ENCODE results near the gene CCNF. TPM values are rescaled to one million over a fixed set of nuclear protein-coding genes. Genes with fewer than 3 reads are reported as not detected.

CCNF gene
- total and polyA plus RNA-seq, 10 of the 15 experiments (the other 5 are each of a cell fraction or from before 2014, with no cell fraction given): 4.0 to 63.2 (median 27.5) TPM

DNA sequence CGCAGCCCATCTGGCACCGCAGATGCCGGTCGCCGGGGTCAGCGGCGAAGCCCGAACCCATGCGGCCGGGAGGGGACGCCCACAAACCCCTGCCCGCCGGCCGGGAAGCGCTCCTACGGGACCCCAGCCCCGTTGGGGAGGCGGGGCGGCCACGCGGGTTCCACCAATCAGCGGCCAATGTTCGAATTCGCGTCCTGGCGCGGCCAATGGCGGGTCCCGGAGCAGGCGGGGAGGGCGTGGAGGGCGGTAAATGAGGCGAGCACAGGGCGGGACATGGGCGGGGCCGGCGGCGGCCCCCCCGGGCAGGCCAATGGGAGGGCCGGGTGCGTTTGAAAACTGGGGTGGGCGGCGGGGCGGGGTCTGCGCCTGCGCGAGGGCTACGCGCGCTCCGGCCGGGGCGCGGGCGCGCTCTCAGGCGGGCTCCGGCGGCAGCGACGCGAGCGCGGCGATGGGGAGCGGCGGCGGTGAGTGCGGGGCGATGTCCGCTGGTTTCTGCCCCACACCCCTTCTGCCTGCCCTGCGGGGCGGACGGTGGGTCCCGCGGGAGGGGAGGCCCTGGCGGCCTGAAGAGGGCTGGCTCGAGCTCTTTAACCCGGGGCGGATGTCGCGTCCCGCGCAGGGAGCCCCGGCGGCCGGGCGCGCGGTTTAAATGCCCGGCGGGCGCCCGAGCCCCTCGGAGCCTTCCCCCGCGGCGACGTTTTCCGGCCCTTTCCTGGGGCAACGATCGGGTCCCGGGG is at the start of gene CCNF (continued):
- TF ChIP-seq, protein P1, sequence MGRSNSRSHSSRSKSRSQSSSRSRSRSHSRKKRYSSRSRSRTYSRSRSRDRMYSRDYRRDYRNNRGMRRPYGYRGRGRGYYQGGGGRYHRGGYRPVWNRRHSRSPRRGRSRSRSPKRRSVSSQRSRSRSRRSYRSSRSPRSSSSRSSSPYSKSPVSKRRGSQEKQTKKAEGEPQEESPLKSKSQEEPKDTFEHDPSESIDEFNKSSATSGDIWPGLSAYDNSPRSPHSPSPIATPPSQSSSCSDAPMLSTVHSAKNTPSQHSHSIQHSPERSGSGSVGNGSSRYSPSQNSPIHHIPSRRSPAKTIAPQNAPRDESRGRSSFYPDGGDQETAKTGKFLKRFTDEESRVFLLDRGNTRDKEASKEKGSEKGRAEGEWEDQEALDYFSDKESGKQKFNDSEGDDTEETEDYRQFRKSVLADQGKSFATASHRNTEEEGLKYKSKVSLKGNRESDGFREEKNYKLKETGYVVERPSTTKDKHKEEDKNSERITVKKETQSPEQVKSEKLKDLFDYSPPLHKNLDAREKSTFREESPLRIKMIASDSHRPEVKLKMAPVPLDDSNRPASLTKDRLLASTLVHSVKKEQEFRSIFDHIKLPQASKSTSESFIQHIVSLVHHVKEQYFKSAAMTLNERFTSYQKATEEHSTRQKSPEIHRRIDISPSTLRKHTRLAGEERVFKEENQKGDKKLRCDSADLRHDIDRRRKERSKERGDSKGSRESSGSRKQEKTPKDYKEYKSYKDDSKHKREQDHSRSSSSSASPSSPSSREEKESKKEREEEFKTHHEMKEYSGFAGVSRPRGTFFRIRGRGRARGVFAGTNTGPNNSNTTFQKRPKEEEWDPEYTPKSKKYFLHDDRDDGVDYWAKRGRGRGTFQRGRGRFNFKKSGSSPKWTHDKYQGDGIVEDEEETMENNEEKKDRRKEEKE (IDR thresholded peaks at IDR 0.05): no peak
- TF ChIP-seq POLR2A (IDR thresholded peaks at IDR 0.05; ENCODE audit: low read depth, low read length): peak; percentile 80
- TF ChIP-seq, protein P2, sequence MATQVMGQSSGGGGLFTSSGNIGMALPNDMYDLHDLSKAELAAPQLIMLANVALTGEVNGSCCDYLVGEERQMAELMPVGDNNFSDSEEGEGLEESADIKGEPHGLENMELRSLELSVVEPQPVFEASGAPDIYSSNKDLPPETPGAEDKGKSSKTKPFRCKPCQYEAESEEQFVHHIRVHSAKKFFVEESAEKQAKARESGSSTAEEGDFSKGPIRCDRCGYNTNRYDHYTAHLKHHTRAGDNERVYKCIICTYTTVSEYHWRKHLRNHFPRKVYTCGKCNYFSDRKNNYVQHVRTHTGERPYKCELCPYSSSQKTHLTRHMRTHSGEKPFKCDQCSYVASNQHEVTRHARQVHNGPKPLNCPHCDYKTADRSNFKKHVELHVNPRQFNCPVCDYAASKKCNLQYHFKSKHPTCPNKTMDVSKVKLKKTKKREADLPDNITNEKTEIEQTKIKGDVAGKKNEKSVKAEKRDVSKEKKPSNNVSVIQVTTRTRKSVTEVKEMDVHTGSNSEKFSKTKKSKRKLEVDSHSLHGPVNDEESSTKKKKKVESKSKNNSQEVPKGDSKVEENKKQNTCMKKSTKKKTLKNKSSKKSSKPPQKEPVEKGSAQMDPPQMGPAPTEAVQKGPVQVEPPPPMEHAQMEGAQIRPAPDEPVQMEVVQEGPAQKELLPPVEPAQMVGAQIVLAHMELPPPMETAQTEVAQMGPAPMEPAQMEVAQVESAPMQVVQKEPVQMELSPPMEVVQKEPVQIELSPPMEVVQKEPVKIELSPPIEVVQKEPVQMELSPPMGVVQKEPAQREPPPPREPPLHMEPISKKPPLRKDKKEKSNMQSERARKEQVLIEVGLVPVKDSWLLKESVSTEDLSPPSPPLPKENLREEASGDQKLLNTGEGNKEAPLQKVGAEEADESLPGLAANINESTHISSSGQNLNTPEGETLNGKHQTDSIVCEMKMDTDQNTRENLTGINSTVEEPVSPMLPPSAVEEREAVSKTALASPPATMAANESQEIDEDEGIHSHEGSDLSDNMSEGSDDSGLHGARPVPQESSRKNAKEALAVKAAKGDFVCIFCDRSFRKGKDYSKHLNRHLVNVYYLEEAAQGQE (IDR thresholded peaks at IDR 0.05; ENCODE audit: low read depth, low read length): no peak
- TF ChIP-seq SP1 (IDR thresholded peaks at IDR 0.05; ENCODE audit: low read depth, low read length): peak; percentile 94
- TF ChIP-seq, protein P3, sequence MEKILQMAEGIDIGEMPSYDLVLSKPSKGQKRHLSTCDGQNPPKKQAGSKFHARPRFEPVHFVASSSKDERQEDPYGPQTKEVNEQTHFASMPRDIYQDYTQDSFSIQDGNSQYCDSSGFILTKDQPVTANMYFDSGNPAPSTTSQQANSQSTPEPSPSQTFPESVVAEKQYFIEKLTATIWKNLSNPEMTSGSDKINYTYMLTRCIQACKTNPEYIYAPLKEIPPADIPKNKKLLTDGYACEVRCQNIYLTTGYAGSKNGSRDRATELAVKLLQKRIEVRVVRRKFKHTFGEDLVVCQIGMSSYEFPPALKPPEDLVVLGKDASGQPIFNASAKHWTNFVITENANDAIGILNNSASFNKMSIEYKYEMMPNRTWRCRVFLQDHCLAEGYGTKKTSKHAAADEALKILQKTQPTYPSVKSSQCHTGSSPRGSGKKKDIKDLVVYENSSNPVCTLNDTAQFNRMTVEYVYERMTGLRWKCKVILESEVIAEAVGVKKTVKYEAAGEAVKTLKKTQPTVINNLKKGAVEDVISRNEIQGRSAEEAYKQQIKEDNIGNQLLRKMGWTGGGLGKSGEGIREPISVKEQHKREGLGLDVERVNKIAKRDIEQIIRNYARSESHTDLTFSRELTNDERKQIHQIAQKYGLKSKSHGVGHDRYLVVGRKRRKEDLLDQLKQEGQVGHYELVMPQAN (conservative IDR thresholded peaks at IDR 0.05): peak; percentile 95
- no peak for TF ChIP-seq ZNF384 (IDR thresholded peaks at IDR 0.05; ENCODE audit: borderline replicate concordance, low read depth, low read length)
- no peak for TF ChIP-seq SREBF1 (IDR thresholded peaks at IDR 0.05; ENCODE audit: low read length)
- TF ChIP-seq CBX3 (IDR thresholded peaks at IDR 0.05; ENCODE audit: borderline replicate concordance, low read depth): no peak
- TF ChIP-seq PML (IDR thresholded peaks at IDR 0.05; ENCODE audit: low read length): no peak
- TF ChIP-seq MYC (IDR thresholded peaks at IDR 0.05; ENCODE audit: insufficient read depth, insufficient read length, insufficient replicate concordance, low read length, severe bottlenecking): no peak
- no peak for TF ChIP-seq NBN (IDR thresholded peaks at IDR 0.05)
- peak; percentile 37; the same call in 2 of the 3 replicates for TF ChIP-seq POU2F2 (IDR thresholded peaks at IDR 0.05; ENCODE audit: borderline replicate concordance, low read depth, low read length)
- peak; percentile 22 for TF ChIP-seq MXI1 (IDR thresholded peaks at IDR 0.05; ENCODE audit: low read depth, low read length)
- TF ChIP-seq RB1 (IDR thresholded peaks at IDR 0.05; ENCODE audit: borderline replicate concordance): peak; percentile 65; the same call in 1 of the 2 replicates
- TF ChIP-seq EED (IDR thresholded peaks at IDR 0.05; ENCODE audit: low read depth): 0 out of 2 replicates have a peak, but pooled peaks have one; percentile 4
- TF ChIP-seq BCL3 (IDR thresholded peaks at IDR 0.05; ENCODE audit: borderline replicate concordance, insufficient read depth, low read depth, low read length, poor library complexity, severe bottlenecking): no peak
- peak; percentile 91; the same call in 1 of the 2 replicates for TF ChIP-seq LARP7 (IDR thresholded peaks at IDR 0.05)
- 0 out of 2 replicates have a peak, but pooled peaks have one; percentile 24 for TF ChIP-seq TAF1 (IDR thresholded peaks at IDR 0.05; ENCODE audit: borderline replicate concordance, low read depth, low read length)
- TF ChIP-seq CHD2 (IDR thresholded peaks at IDR 0.05; ENCODE audit: borderline replicate concordance, low read depth, low read length): peak; percentile 62; the same call in 1 of the 2 replicates
- no peak for TF ChIP-seq STAT1 (conservative IDR thresholded peaks at IDR 0.05)
- peak; percentile 77 for TF ChIP-seq GATAD2B (conservative IDR thresholded peaks at IDR 0.05; ENCODE audit: low read depth)
